ENCODE data around the gene ANKRD6. TPM values are rescaled to one million over a fixed set of nuclear protein-coding genes. Genes with fewer than 3 reads are reported as not detected.

ANKRD6 gene
- total RNA-seq, 1 experiment from 2014 or later = 25.4 TPM

DNA sequence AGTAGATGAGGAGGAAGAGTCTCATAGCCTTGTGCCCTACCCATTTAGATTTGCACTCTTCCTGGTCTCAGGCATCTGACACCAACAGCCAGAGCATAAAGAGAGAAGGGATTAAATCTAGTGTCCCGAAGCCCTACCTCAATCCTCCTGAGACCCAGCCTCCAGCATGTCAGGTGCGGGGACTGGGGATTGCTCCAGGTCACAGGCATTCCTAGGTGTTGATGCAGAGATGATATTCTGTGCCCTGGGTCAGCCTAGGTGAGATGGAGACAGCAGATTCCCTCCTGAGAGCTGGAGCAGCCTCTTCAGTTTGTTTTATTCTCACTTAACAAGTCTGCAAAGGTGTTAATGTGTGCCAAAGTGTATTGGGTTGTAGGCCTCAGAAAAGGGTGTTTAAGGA lies 89.8 kb downstream of the ANKRD6 start:
- CTCF ChIA-PET = no interaction called here

DNA sequence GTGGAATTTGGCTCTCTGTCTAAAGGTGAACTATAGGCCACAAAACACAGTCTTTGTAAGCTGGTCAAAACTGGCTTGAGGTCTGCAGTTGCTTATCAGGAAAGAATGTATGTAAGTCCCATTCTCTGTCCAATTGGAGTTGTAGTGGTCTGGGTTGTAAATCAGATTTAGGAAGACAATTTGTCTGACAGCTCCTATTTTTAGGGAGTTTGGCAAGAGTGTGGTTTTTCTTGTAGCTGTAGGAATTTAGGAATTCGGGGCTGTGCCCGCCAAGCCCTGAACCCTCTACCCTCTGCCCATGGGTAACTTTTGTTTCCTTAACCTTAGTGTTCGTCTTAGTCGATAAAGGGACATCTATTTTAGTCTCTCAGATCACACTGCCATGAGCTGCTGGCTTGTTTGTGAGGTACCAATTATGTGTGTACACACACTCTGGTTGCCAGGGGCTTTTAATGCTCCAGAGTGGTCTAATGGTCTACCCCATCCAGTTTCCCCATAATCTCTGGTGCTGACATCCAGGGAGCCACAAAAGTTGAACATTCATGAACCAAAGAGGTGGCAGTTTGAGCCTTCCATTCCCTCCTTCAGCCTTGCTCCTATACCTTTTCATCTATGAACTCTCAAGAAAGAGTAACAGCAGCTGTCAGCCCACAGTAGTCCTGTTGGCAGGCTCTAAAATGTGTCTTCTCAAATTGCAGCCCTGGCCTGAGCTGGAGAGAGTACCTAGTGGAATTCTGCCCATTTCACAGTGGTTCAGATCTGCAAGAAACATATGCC lies 93.0 kb downstream of the ANKRD6 start:
- CTCF ChIA-PET = no interaction called here
- TF ChIP-seq, protein P1, sequence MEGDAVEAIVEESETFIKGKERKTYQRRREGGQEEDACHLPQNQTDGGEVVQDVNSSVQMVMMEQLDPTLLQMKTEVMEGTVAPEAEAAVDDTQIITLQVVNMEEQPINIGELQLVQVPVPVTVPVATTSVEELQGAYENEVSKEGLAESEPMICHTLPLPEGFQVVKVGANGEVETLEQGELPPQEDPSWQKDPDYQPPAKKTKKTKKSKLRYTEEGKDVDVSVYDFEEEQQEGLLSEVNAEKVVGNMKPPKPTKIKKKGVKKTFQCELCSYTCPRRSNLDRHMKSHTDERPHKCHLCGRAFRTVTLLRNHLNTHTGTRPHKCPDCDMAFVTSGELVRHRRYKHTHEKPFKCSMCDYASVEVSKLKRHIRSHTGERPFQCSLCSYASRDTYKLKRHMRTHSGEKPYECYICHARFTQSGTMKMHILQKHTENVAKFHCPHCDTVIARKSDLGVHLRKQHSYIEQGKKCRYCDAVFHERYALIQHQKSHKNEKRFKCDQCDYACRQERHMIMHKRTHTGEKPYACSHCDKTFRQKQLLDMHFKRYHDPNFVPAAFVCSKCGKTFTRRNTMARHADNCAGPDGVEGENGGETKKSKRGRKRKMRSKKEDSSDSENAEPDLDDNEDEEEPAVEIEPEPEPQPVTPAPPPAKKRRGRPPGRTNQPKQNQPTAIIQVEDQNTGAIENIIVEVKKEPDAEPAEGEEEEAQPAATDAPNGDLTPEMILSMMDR (conservative IDR thresholded peaks at IDR 0.05; ENCODE audit: low read depth, low read length) = no peak
- TF ChIP-seq EZH2 (IDR thresholded peaks at IDR 0.05; ENCODE audit: borderline replicate concordance, low read depth, low read length, poor library complexity, severe bottlenecking) = no peak
- H3K27me3 ChIP-seq (replicated peaks; ENCODE audit: insufficient read depth, low read depth, low read length, poor library complexity) = no peaks in the 10 kb centered on the region

More for the DNA sequence above, 89.8 kb downstream of the ANKRD6 start:
- H3K27ac ChIP-seq (ENCODE audit: low read depth, low read length, poor library complexity, severe bottlenecking) = no peak overlapping the region
- no peaks in the 10 kb centered on the region for H3K9me3 ChIP-seq (ENCODE audit: low read depth, low read length, poor library complexity, severe bottlenecking)
- no TSS peak for BruUV-seq (replicated peaks)
- POLR2A ChIA-PET (ENCODE audit: low non-redundant PET) = no interaction called here
- no peak for DNase-seq (ENCODE audit: low spot score)
- no peaks in the 10 kb centered on the region for H3K36me3 ChIP-seq (ENCODE audit: insufficient read depth, low read length, poor library complexity, severe bottlenecking)
- H3K27me3 ChIP-seq (replicated peaks; ENCODE audit: insufficient read depth, low read depth, low read length, poor library complexity) = no peaks in the 10 kb centered on the region
- TF ChIP-seq, protein P1 (conservative IDR thresholded peaks at IDR 0.05; ENCODE audit: low read depth, low read length) = no peak
- no peak for TF ChIP-seq EZH2 (IDR thresholded peaks at IDR 0.05; ENCODE audit: borderline replicate concordance, low read depth, low read length, poor library complexity, severe bottlenecking)
- no peak overlapping the region for H3K4me3 ChIP-seq (ENCODE audit: low read depth, low read length, poor library complexity, severe bottlenecking)
- intact Hi-C loops (cut with micrococcal nuclease; ENCODE audit: unreplicated experiment) = no loop called here
- no peaks in the 10 kb centered on the region for H3K4me1 ChIP-seq (ENCODE audit: insufficient read depth, low read length, poor library complexity, severe bottlenecking)

DNA sequence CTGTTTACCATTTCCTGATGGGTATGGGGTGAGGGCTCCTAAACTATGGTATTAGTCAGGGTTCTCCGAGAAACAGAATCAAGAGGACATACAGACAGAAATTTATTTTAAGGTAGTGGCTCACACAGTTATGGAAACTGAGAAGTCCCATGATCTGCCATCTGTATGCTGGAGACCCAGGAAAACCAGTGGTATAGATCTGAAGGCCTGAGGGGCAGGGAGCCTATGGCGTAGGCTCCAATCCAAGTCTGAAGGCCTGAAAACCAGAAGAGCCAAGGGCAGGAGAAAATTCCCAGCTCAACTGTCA lies 93.6 kb downstream of the ANKRD6 start:
- no peaks in the 10 kb centered on the region for H3K9me3 ChIP-seq (ENCODE audit: low read depth, low read length, poor library complexity, severe bottlenecking)
- DNase-seq (ENCODE audit: low spot score) = no peak
- H3K27me3 ChIP-seq (replicated peaks; ENCODE audit: insufficient read depth, low read depth, low read length, poor library complexity) = no peaks in the 10 kb centered on the region
- ChIA-PET POLR2A (ENCODE audit: low non-redundant PET) (no interaction called here), CTCF (no interaction called here)
- TF ChIP-seq, protein P1 (conservative IDR thresholded peaks at IDR 0.05; ENCODE audit: low read depth, low read length) = no peak
- TF ChIP-seq EZH2 (IDR thresholded peaks at IDR 0.05; ENCODE audit: borderline replicate concordance, low read depth, low read length, poor library complexity, severe bottlenecking) = no peak
- intact Hi-C loops (cut with micrococcal nuclease; ENCODE audit: unreplicated experiment) = no loop called here
- no peak overlapping the region for H3K27ac ChIP-seq (ENCODE audit: low read depth, low read length, poor library complexity, severe bottlenecking)
- no peak overlapping the region for H3K4me3 ChIP-seq (ENCODE audit: low read depth, low read length, poor library complexity, severe bottlenecking)
- BruUV-seq (replicated peaks) = no TSS peak
- H3K4me1 ChIP-seq (ENCODE audit: insufficient read depth, low read length, poor library complexity, severe bottlenecking) = no peaks in the 10 kb centered on the region
- H3K36me3 ChIP-seq (ENCODE audit: insufficient read depth, low read length, poor library complexity, severe bottlenecking) = no peaks in the 10 kb centered on the region

More for the DNA sequence above, 93.0 kb downstream of the ANKRD6 start:
- H3K9me3 ChIP-seq (ENCODE audit: low read depth, low read length, poor library complexity, severe bottlenecking) = no peaks in the 10 kb centered on the region
- no peaks in the 10 kb centered on the region for H3K4me1 ChIP-seq (ENCODE audit: insufficient read depth, low read length, poor library complexity, severe bottlenecking)
- no peak for DNase-seq (ENCODE audit: low spot score)
- intact Hi-C loops (cut with micrococcal nuclease; ENCODE audit: unreplicated experiment) = no loop called here
- no peak overlapping the region for H3K27ac ChIP-seq (ENCODE audit: low read depth, low read length, poor library complexity, severe bottlenecking)
- no TSS peak for BruUV-seq (replicated peaks)
- H3K36me3 ChIP-seq (ENCODE audit: insufficient read depth, low read length, poor library complexity, severe bottlenecking) = no peaks in the 10 kb centered on the region
- POLR2A ChIA-PET (ENCODE audit: low non-redundant PET) = no interaction called here
- no peak overlapping the region for H3K4me3 ChIP-seq (ENCODE audit: low read depth, low read length, poor library complexity, severe bottlenecking)

Measured in A673 (cell line).